H9 (cell line): ENCODE measurements around the gene COG8. TPM values are rescaled to one million over a fixed set of nuclear protein-coding genes. Genes with fewer than 3 reads are reported as not detected.

Experiments
- DNase-seq: peaks from one replicate; pipeline ENCODE4 v3.0.0-alpha.2; 2017
- H2AFZ ChIP-seq: one replicate; pipeline ENCODE4 v1.6.1; 2013; ENCODE audit warnings: mild to moderate bottlenecking, low read length, control low read depth, moderate library complexity
- H2AK5ac ChIP-seq: 2 replicates; pipeline ENCODE4 v1.6.1; 2013; ENCODE audit warnings: low read length, control low read depth, mixed read lengths; ENCODE audit not compliant: insufficient read length
- H2BK120ac ChIP-seq: one replicate; pipeline ENCODE4 v1.6.1; 2013; ENCODE audit warnings: low read depth, mild to moderate bottlenecking, low read length, control low read depth, inconsistent platforms; ENCODE audit not compliant: poor library complexity, severe bottlenecking
- H2BK12ac ChIP-seq: 2 replicates; pipeline ENCODE4 v1.6.1; 2013; ENCODE audit warnings: low read length, control low read depth, mixed read lengths, low read depth; ENCODE audit not compliant: insufficient read length
- H2BK15ac ChIP-seq: 2 replicates; pipeline ENCODE4 v1.6.1; 2013; ENCODE audit warnings: low read depth, low read length, control low read depth
- H2BK20ac ChIP-seq: one replicate; pipeline ENCODE4 v1.6.1; 2013; ENCODE audit warnings: low read depth, mild to moderate bottlenecking, low read length, control low read depth, inconsistent platforms; ENCODE audit not compliant: poor library complexity, severe bottlenecking
- H2BK5ac ChIP-seq: 2 replicates; pipeline ENCODE4 v1.6.1; 2013; ENCODE audit warnings: low read length, control low read depth, mixed read lengths; ENCODE audit not compliant: insufficient read length
- H3K14ac ChIP-seq: 2 replicates; pipeline ENCODE4 v1.6.1; 2013; ENCODE audit warnings: low read length, control low read depth; ENCODE audit not compliant: insufficient read depth
- H3K18ac ChIP-seq: 2 replicates; pipeline ENCODE4 v1.6.1; 2013; ENCODE audit warnings: low read depth, mild to moderate bottlenecking, mixed read lengths, low read length, control low read depth; ENCODE audit not compliant: insufficient read length
- H3K23ac ChIP-seq: 2 replicates; pipeline ENCODE4 v1.6.1; 2013; ENCODE audit warnings: low read length, control low read depth, mixed read lengths, low read depth; ENCODE audit not compliant: insufficient read length
- H3K23me2 ChIP-seq: 2 replicates; pipeline ENCODE4 v1.6.1; 2013; ENCODE audit warnings: low read depth, mild to moderate bottlenecking, mixed read lengths, low read length, control low read depth; ENCODE audit not compliant: insufficient read length, poor library complexity, severe bottlenecking
- H3K27ac ChIP-seq: 2 replicates; pipeline ENCODE4 v1.5.1; 2013; ENCODE audit warnings: low read length, control low read depth, mixed read lengths, low read depth; ENCODE audit not compliant: insufficient read length
- H3K27me3 ChIP-seq: 2 replicates; pipeline ENCODE4 v1.6.1; 2013; ENCODE audit warnings: low read length, control low read depth, inconsistent platforms; ENCODE audit not compliant: insufficient read depth
- H3K4ac ChIP-seq: 2 replicates; pipeline ENCODE4 v1.6.1; 2013; ENCODE audit warnings: low read depth, mild to moderate bottlenecking, control low read depth, inconsistent platforms, low read length, moderate library complexity
- H3K4me1 ChIP-seq: 2 replicates; pipeline ENCODE4 v1.6.1; 2013; ENCODE audit warnings: low read length, control low read depth, inconsistent platforms; ENCODE audit not compliant: insufficient read depth
- H3K4me2 ChIP-seq: 2 replicates; pipeline ENCODE4 v1.6.1; 2013; ENCODE audit warnings: low read length, control low read depth, mixed read lengths; ENCODE audit not compliant: insufficient read length, insufficient read depth
- H3K56ac ChIP-seq: 2 replicates; pipeline ENCODE4 v1.6.1; 2013; ENCODE audit warnings: low read depth, mild to moderate bottlenecking, mixed read lengths, low read length, control low read depth; ENCODE audit not compliant: insufficient read length
- H3K79me1 ChIP-seq: 2 replicates; pipeline ENCODE4 v1.6.1; 2013; ENCODE audit warnings: low read depth, mild to moderate bottlenecking, moderate library complexity, low read length, control low read depth, inconsistent platforms; ENCODE audit not compliant: insufficient read depth, poor library complexity, severe bottlenecking
- H3K79me2 ChIP-seq: 2 replicates; pipeline ENCODE4 v1.6.1; 2013; ENCODE audit warnings: low read length, control low read depth, inconsistent platforms; ENCODE audit not compliant: insufficient read depth
- H3K9ac ChIP-seq: 2 replicates; pipeline ENCODE4 v1.6.1; 2013; ENCODE audit warnings: low read length, control low read depth, mixed read lengths; ENCODE audit not compliant: insufficient read length; ENCODE audit errors: extremely low read depth
- H3K9me3 ChIP-seq: one replicate; pipeline ENCODE4 v1.6.1; 2013; ENCODE audit warnings: low read depth, low read length, inconsistent platforms; ENCODE audit not compliant: control insufficient read depth
- H3T11ph ChIP-seq: one replicate; pipeline ENCODE4 v1.6.1; 2013; ENCODE audit warnings: mild to moderate bottlenecking, low read length, control low read depth, inconsistent platforms
- H4K20me1 ChIP-seq: one replicate; pipeline ENCODE4 v1.6.1; 2013; ENCODE audit not compliant: control insufficient read depth, insufficient read length, insufficient read depth
- H4K5ac ChIP-seq: 2 replicates; pipeline ENCODE4 v1.6.1; 2013; ENCODE audit warnings: low read depth, mild to moderate bottlenecking, mixed read lengths, low read length, control low read depth; ENCODE audit not compliant: insufficient read length
- H4K8ac ChIP-seq: replicated peaks from 2 replicates; pipeline ENCODE4 v1.6.1; 2013; ENCODE audit warnings: low read length, control low read depth, mixed read lengths, low read depth; ENCODE audit not compliant: insufficient read length
- H4K91ac ChIP-seq: 2 replicates; pipeline ENCODE4 v1.6.1; 2013; ENCODE audit warnings: low read depth, mild to moderate bottlenecking, moderate library complexity, mixed read lengths, low read length, control low read depth; ENCODE audit not compliant: insufficient read length
- H3K27ac Mint-ChIP-seq, 3 experiments: 2 replicates in 2 of 3; 3 replicates in 1 of 3; pipeline ENCODE4 v1.8.0; 2020 to 2021; ENCODE audit warnings: mixed read lengths in 3 of 3, mild to moderate bottlenecking in 1 of 3, moderate library complexity in 1 of 3
- H3K27me3 Mint-ChIP-seq: 2 replicates; pipeline ENCODE4 v1.8.0; 2021; ENCODE audit warnings: low read depth, mild to moderate bottlenecking, moderate library complexity, mixed read lengths
- H3K36me3 Mint-ChIP-seq, 3 experiments: 2 replicates in 2 of 3; 3 replicates in 1 of 3; pipeline ENCODE4 v1.8.0; 2020 to 2021; ENCODE audit warnings: low read depth in 3 of 3, mixed read lengths in 3 of 3; ENCODE audit not compliant: insufficient read depth in 1 of 3
- H3K4me1 Mint-ChIP-seq, 2 experiments: 2 replicates each; pipeline ENCODE4 v1.8.0; 2020; ENCODE audit warnings: mixed read lengths in 2 of 2
- H3K4me3 Mint-ChIP-seq, 2 experiments: 2 replicates in 1 of 2; 3 replicates in 1 of 2; pipeline ENCODE4 v1.8.0; 2020 to 2021; ENCODE audit warnings: mild to moderate bottlenecking in 2 of 2, mixed read lengths in 2 of 2, moderate library complexity in 1 of 2
- H3K9me3 Mint-ChIP-seq, 2 experiments: 2 replicates in 1 of 2; 3 replicates in 1 of 2; pipeline ENCODE4 v1.8.0; 2020; ENCODE audit warnings: mild to moderate bottlenecking in 2 of 2, mixed read lengths in 2 of 2, moderate library complexity in 1 of 2
- CTCF ChIP-seq: fragments of 200-600 bp; sonication (generic); conservative IDR thresholded peaks from 3 replicates; pipeline ENCODE4 v1.8.0; 2021; ENCODE audit warnings: antibody characterized with exemption, mild to moderate bottlenecking
- WGBS: extraction: QIAGEN DNeasy Blood & Tissue Kit; methylation state at CpG from one replicate; pipeline ENCODE4 v1.1.7; 2013; ENCODE audit warnings: missing lambda C conversion rate, low lambda C conversion rate, mixed read lengths; ENCODE audit not compliant: insufficient read length; ENCODE audit errors: extremely low coverage; 5-methylcytosine and 5-hydroxymethylcytosine counted together
- total RNA-seq: library from RNA; stranded (reverse); gene quantifications from 2 replicates; pipeline ENCODE4 v1.2.1, GENCODE V29; 2021

COG8 gene
- total RNA-seq, 1 experiment from 2014 or later, result 52.3 TPM

GRCh38 chr16:69314534-69314933 lies 24.8 kb downstream of the COG8 start:
- DNase-seq, result no peak
- Histone ChIP-seq H3K56ac (no peak overlapping the region), H2AFZ (no peak overlapping the region), H4K5ac (no peak overlapping the region), H4K8ac (no peak overlapping the region), H2BK120ac (no peak overlapping the region), H2BK20ac (no peak overlapping the region), H2BK12ac (no peak overlapping the region), H2AK5ac (no peak overlapping the region), H3K79me2 (peaks cover 3% of the 10 kb centered on the region; the same call in 1 of the 2 replicates), H4K91ac (no peak overlapping the region), H3T11ph (no peak overlapping the region), H3K27ac (no peak overlapping the region), H3K4me2 (no peak overlapping the region), H3K79me1 (peaks cover 7% of the 10 kb centered on the region), H3K9ac (no peak overlapping the region), H3K23ac (no peak overlapping the region), H3K4ac (no peak overlapping the region), H3K14ac (no peak overlapping the region), H3K9me3 (no peaks in the 10 kb centered on the region), H2BK15ac (no peak overlapping the region), H3K4me1 (peaks cover 2% of the 10 kb centered on the region; the same call in 1 of the 2 replicates), H2BK5ac (no peak overlapping the region), H3K23me2 (peaks cover 6% of the 10 kb centered on the region), H3K18ac (no peak overlapping the region), H3K27me3 (no peaks in the 10 kb centered on the region), H4K20me1 (no peaks in the 10 kb centered on the region)
- H3K4me3 Mint-ChIP-seq, result no peak overlapping the region
- no peak for TF ChIP-seq CTCF
- peaks cover 30 to 58% (median 48%) of the 10 kb centered on the region in 3 experiments; a peak in 6 of 7 replicates for H3K36me3 Mint-ChIP-seq
- H3K27ac Mint-ChIP-seq, result peak overlapping the region in 1 of 3 experiments; percentile 22; a peak in 2 of 7 replicates
- H3K4me1 Mint-ChIP-seq, result peaks cover 7 to 10% of the 10 kb centered on the region in 2 experiments
- no peaks in the 10 kb centered on the region; a peak in 2 of 5 replicates for H3K9me3 Mint-ChIP-seq
- no CpG with 5 or more reads among the region's 11 CpGs for WGBS
- no peaks in the 10 kb centered on the region; the same call in 1 of the 2 replicates for H3K27me3 Mint-ChIP-seq
